ENCODE measurements around the gene CLDN17. TPM values are rescaled to one million over a fixed set of nuclear protein-coding genes. Genes with fewer than 3 reads are reported as not detected.

Gene CLDN17, protein sequence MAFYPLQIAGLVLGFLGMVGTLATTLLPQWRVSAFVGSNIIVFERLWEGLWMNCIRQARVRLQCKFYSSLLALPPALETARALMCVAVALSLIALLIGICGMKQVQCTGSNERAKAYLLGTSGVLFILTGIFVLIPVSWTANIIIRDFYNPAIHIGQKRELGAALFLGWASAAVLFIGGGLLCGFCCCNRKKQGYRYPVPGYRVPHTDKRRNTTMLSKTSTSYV
- total RNA-seq = not detected in 2 replicates
- polyA plus RNA-seq = not detected in 2 replicates
- not detected in 2 replicates for polyA plus RNA-seq (2011; cell fraction: cytosol; rRNA removed)
- not detected in 2 replicates for polyA plus RNA-seq (2011; cell fraction: nucleus; rRNA removed)
- polyA plus RNA-seq (2012) = not detected in 2 replicates
- not detected in 2 replicates for polyA minus RNA-seq
- polyA minus RNA-seq (2011; cell fraction: cytosol; rRNA and poly(A)+ RNA removed) = not detected
- polyA minus RNA-seq (2011; cell fraction: nucleus; rRNA and poly(A)+ RNA removed) = not detected in 2 replicates
- not detected for Bru-seq, nascent RNA
- not detected for BruChase-seq, experiment 1, labeled RNA remaining after a 6-hour chase
- BruChase-seq, experiment 2, labeled RNA remaining after a 2-hour chase = not detected
- long read RNA-seq = 0 reads

DNA sequence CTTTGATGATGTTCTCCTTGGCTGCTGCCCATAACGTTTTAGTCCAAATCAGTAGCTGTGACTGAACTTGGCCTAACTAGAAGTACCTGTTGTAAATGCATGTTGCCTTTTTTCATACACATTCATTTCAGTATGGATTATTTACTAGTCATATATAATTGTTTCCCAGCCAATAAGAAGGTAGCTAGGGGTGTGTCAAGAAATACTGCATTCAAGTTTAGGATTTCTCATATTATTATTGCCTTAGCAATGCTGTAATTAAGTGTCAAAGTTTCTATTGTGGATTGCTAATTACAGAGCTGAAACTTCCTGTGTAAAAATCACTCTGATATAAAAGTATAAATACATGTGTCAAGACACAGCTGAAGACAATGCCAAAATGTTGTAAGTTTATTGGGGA lies at the start of gene CLDN17:
CLDN17 (minus strand) TSS at position 101 of the 400 bp plus-strand sequence. CDS start 188 bp downstream, outside the sequence.
- no peaks in the 10 kb centered on the region for H3K36me3 ChIP-seq (ENCODE audit: control insufficient read depth in 2 of 2, extremely low read depth in 1 of 2, insufficient read depth in 2 of 2, low read length in 2 of 2)
- no peaks in the 10 kb centered on the region for H3K9me1 ChIP-seq (replicated peaks; ENCODE audit: control insufficient read depth, extremely low read depth, insufficient read depth, low read length)
- H4K20me1 ChIP-seq (replicated peaks; ENCODE audit: control insufficient read depth, extremely low read depth, insufficient read depth, low read length) = no peaks in the 10 kb centered on the region
- H3K4me3 ChIP-seq (replicated peaks in 1 of 3; ENCODE audit: insufficient read depth in 1 of 3, low read depth in 1 of 3, low read length in 3 of 3) = no peak within 1 kb of the TSS
- BruUV-seq (replicated peaks) = no TSS peak
- intact Hi-C loops (cut with micrococcal nuclease) (no loop called here), dilution Hi-C loops (cut with MboI; ENCODE audit: extremely low pct_ligation_motif_present, low sequenced_read_pairs) (no loop called here)
- H2AFZ ChIP-seq (ENCODE audit: low read depth, low read length) = no peak within 1 kb of the TSS
- no peak within 1 kb of the TSS for H3K4me2 ChIP-seq (ENCODE audit: insufficient read depth, low read length)
- peaks cover 4% of the 10 kb centered on the region for H3K9me3 ChIP-seq (replicated peaks; ENCODE audit: control insufficient read depth, insufficient read depth, low read length)
- H3K27ac ChIP-seq (ENCODE audit: insufficient read depth, low read depth, low read length) = no peak within 1 kb of the TSS
- FAIRE-seq = no peak
- no peaks in the 10 kb centered on the region for H3K4me1 ChIP-seq (ENCODE audit: control insufficient read depth, extremely low read depth, insufficient read depth, low read length)
- POLR2A ChIA-PET = no interaction called here
- TF ChIP-seq EZH2 (IDR thresholded peaks at IDR 0.05; ENCODE audit: borderline replicate concordance, low read depth, low read length, severe bottlenecking) (no peak), JUN (IDR thresholded peaks at IDR 0.05; ENCODE audit: borderline replicate concordance, insufficient read depth, insufficient read length, low read depth) (no peak), GATA2 (IDR thresholded peaks at IDR 0.05; ENCODE audit: insufficient read depth, insufficient read length, low read depth, low read length) (no peak), POLR2AphosphoS5 (IDR thresholded peaks at IDR 0.05; ENCODE audit: insufficient read depth, low read depth, low read length) (no peak), MYC (IDR thresholded peaks at IDR 0.05; ENCODE audit: low read depth, low read length) (no peak), FOS (IDR thresholded peaks at IDR 0.05; ENCODE audit: borderline replicate concordance, insufficient read depth, low read length) (no peak), POLR2A (IDR thresholded peaks at IDR 0.05; ENCODE audit: low read depth, low read length) (no peak)
- TF ChIP-seq, protein P1, sequence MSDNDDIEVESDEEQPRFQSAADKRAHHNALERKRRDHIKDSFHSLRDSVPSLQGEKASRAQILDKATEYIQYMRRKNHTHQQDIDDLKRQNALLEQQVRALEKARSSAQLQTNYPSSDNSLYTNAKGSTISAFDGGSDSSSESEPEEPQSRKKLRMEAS (IDR thresholded peaks at IDR 0.05; ENCODE audit: insufficient read depth, insufficient read length) = no peak
- TF ChIP-seq, protein P2, sequence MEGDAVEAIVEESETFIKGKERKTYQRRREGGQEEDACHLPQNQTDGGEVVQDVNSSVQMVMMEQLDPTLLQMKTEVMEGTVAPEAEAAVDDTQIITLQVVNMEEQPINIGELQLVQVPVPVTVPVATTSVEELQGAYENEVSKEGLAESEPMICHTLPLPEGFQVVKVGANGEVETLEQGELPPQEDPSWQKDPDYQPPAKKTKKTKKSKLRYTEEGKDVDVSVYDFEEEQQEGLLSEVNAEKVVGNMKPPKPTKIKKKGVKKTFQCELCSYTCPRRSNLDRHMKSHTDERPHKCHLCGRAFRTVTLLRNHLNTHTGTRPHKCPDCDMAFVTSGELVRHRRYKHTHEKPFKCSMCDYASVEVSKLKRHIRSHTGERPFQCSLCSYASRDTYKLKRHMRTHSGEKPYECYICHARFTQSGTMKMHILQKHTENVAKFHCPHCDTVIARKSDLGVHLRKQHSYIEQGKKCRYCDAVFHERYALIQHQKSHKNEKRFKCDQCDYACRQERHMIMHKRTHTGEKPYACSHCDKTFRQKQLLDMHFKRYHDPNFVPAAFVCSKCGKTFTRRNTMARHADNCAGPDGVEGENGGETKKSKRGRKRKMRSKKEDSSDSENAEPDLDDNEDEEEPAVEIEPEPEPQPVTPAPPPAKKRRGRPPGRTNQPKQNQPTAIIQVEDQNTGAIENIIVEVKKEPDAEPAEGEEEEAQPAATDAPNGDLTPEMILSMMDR (IDR thresholded peaks at IDR 0.05; ENCODE audit: extremely low read depth in 1 of 2, insufficient read depth in 1 of 2, low read depth in 1 of 2, low read length in 2 of 2) = no peak
- no peaks in the 10 kb centered on the region for H3K27me3 ChIP-seq (ENCODE audit: control insufficient read depth in 2 of 2, insufficient read depth in 2 of 2, low read length in 2 of 2)
- CTCF ChIA-PET = no interaction called here
- no peaks in the 10 kb centered on the region for H3K79me2 ChIP-seq (ENCODE audit: control insufficient read depth, insufficient read depth, low read length)
- H3K9ac ChIP-seq (replicated peaks; ENCODE audit: extremely low read depth, insufficient read depth, low read length) = no peak within 1 kb of the TSS
- DNase-seq (ENCODE audit: low read depth, low spot score) = no peak
